Hepatocyte (in vitro differentiated cells): ENCODE results near the gene RBCK1.

Experiments
- CTCF ChIP-seq: fragments of 200-600 bp; sonication (generic); IDR thresholded peaks from 2 replicates; pipeline ENCODE4 v1.5.1; 2016; ENCODE audit warnings: antibody characterized with exemption, mild to moderate bottlenecking; ENCODE audit not compliant: poor library complexity
- EZH2phosphoT487 ChIP-seq: fragments of 200-600 bp; sonication (generic); IDR thresholded peaks from one replicate; pipeline ENCODE4 v1.6.1; 2018; ENCODE audit warnings: antibody characterized with exemption, mild to moderate bottlenecking, low read depth, moderate library complexity; ENCODE audit not compliant: unreplicated experiment, severe bottlenecking

GRCh38 chr20:408843-409696 lies 971 bp downstream of the RBCK1 start:
- no peak for TF ChIP-seq CTCF
- TF ChIP-seq EZH2phosphoT487, result no peak
